WTC11 (cell line): Measurements from ENCODE around the gene ZFYVE28. TPM values are rescaled to one million over a fixed set of nuclear protein-coding genes. Genes with fewer than 3 reads are reported as not detected.

ENCODE experiments used
- ATAC-seq: fragments of 200-7000 bp; cut with Tn5 transposase; 2 replicates; pipeline ENCODE4 v1.10.0; 2021; ENCODE audit warnings: mild to moderate bottlenecking, moderate library complexity
- CTCF ChIA-PET: fragments of 300-600 bp; sonication (Branson Sonifier 250); formaldehyde crosslinking; loops from one replicate; lab custom pipeline; 2021; ENCODE audit warnings: antibody characterized with exemption; lab: Charles Lee
- POLR2A ChIA-PET: fragments of 350-600 bp; sonication (Branson Sonifier 250); formaldehyde crosslinking; loops from one replicate; lab custom pipeline; 2021; ENCODE audit warnings: antibody characterized with exemption; lab: Charles Lee
- DNase-seq: peaks from one replicate; pipeline ENCODE4 v3.0.0; 2021; ENCODE audit warnings: low spot score
- H3K27ac Mint-ChIP-seq: 2 replicates; pipeline ENCODE4 v1.8.0; 2021; ENCODE audit warnings: mixed read lengths
- H3K27me3 Mint-ChIP-seq: 2 replicates; pipeline ENCODE4 v1.8.0; 2021; ENCODE audit warnings: low read depth, mild to moderate bottlenecking, moderate library complexity, mixed read lengths
- H3K36me3 Mint-ChIP-seq: 2 replicates; pipeline ENCODE4 v1.8.0; 2021; ENCODE audit warnings: mixed read lengths
- H3K4me1 Mint-ChIP-seq: 2 replicates; pipeline ENCODE4 v1.8.0; 2022; ENCODE audit warnings: mixed read lengths
- H3K4me3 Mint-ChIP-seq: 2 replicates; pipeline ENCODE4 v1.8.0; 2021; ENCODE audit warnings: mild to moderate bottlenecking, moderate library complexity, mixed read lengths
- H3K9me3 Mint-ChIP-seq: 2 replicates; pipeline ENCODE4 v1.8.0; 2021; ENCODE audit warnings: mixed read lengths
- ARID4B ChIP-seq: sonication (generic); formaldehyde crosslinking; IDR thresholded peaks from 2 replicates; pipeline ENCODE4 v1.8.0; 2023; ENCODE audit warnings: missing genetic modification reagents, mild to moderate bottlenecking, borderline replicate concordance
- ATF6 ChIP-seq: sonication (generic); formaldehyde crosslinking; IDR thresholded peaks from 2 replicates; pipeline ENCODE4 v1.8.1; 2023; ENCODE audit warnings: mild to moderate bottlenecking, missing genetic modification reagents
- CREM ChIP-seq: sonication (generic); formaldehyde crosslinking; IDR thresholded peaks from 2 replicates; pipeline ENCODE4 v1.8.1; 2022; ENCODE audit warnings: mild to moderate bottlenecking, missing genetic modification reagents, moderate library complexity
- EMX1 ChIP-seq: fragments of 250-450 bp; sonication (Bioruptor Pico); IDR thresholded peaks from 2 replicates; pipeline ENCODE4 v1.8.0; 2021; ENCODE audit warnings: mild to moderate bottlenecking
- ERG ChIP-seq: fragments of 250-450 bp; sonication (Bioruptor Pico); IDR thresholded peaks from 2 replicates; pipeline ENCODE4 v1.8.0; 2021; ENCODE audit warnings: mild to moderate bottlenecking
- ESRRA ChIP-seq: sonication (generic); formaldehyde crosslinking; IDR thresholded peaks from 2 replicates; pipeline ENCODE4 v1.8.1; 2022; ENCODE audit warnings: mild to moderate bottlenecking, missing genetic modification reagents, borderline replicate concordance
- ETV6 ChIP-seq: sonication (generic); formaldehyde crosslinking; IDR thresholded peaks from 2 replicates; pipeline ENCODE4 v1.8.1; 2022; ENCODE audit warnings: mild to moderate bottlenecking, missing genetic modification reagents
- FOXP1 ChIP-seq: sonication (generic); formaldehyde crosslinking; IDR thresholded peaks from 2 replicates; pipeline ENCODE4 v1.8.0; 2022; ENCODE audit warnings: missing genetic modification reagents, mild to moderate bottlenecking, moderate library complexity, borderline replicate concordance
- FOXP4 ChIP-seq: sonication (generic); formaldehyde crosslinking; IDR thresholded peaks from 2 replicates; pipeline ENCODE4 v1.8.0; 2022; ENCODE audit warnings: mild to moderate bottlenecking, missing genetic modification reagents
- IRF2 ChIP-seq: sonication (generic); formaldehyde crosslinking; IDR thresholded peaks from 2 replicates; pipeline ENCODE4 v1.8.0; 2022; ENCODE audit warnings: low read depth, missing genetic modification reagents, borderline replicate concordance
- NFATC4 ChIP-seq: fragments of 250-450 bp; sonication (Bioruptor Pico); IDR thresholded peaks from 2 replicates; pipeline ENCODE4 v1.9.0; 2021; ENCODE audit warnings: mild to moderate bottlenecking
- OVOL2 ChIP-seq: fragments of 250-450 bp; sonication (Bioruptor Pico); IDR thresholded peaks from 2 replicates; pipeline ENCODE4 v1.9.0; 2021; ENCODE audit warnings: mild to moderate bottlenecking, borderline replicate concordance
- PRDM15 ChIP-seq: sonication (generic); formaldehyde crosslinking; IDR thresholded peaks from 2 replicates; pipeline ENCODE4 v1.8.0; 2022; ENCODE audit warnings: missing genetic modification reagents
- SOX15 ChIP-seq: fragments of 250-450 bp; sonication (Bioruptor Pico); IDR thresholded peaks from 2 replicates; pipeline ENCODE4 v1.9.0; 2021; ENCODE audit warnings: mild to moderate bottlenecking
- TEAD1 ChIP-seq: sonication (generic); formaldehyde crosslinking; IDR thresholded peaks from 2 replicates; pipeline ENCODE4 v1.8.0; 2022; ENCODE audit warnings: mild to moderate bottlenecking, missing genetic modification reagents
- ZNF219 ChIP-seq: sonication (generic); formaldehyde crosslinking; IDR thresholded peaks from 2 replicates; pipeline ENCODE4 v1.8.0; 2023; ENCODE audit warnings: missing genetic modification reagents, mild to moderate bottlenecking, borderline replicate concordance
- ZNF232 ChIP-seq: sonication (generic); formaldehyde crosslinking; IDR thresholded peaks from 2 replicates; pipeline ENCODE4 v1.8.0; 2022; ENCODE audit warnings: mild to moderate bottlenecking, missing genetic modification reagents
- ZNF423 ChIP-seq: fragments of 250-450 bp; sonication (Bioruptor Pico); IDR thresholded peaks from 2 replicates; pipeline ENCODE4 v2.1.2; 2022; ENCODE audit warnings: mild to moderate bottlenecking, moderate library complexity
- ZNF671 ChIP-seq: fragments of 250-450 bp; sonication (Bioruptor Pico); IDR thresholded peaks from 2 replicates; pipeline ENCODE4 v1.8.0; 2021; ENCODE audit warnings: mild to moderate bottlenecking
- total RNA-seq: library from RNA; stranded (reverse); gene quantifications from 3 replicates; pipeline ENCODE4 v1.2.3, GENCODE V29; 2021

Gene ZFYVE28
- total RNA-seq, 1 experiment from 2014 or later = 7.8 TPM

- Mint-ChIP-seq H3K27me3 (peaks cover 37% of the 10 kb centered on the region), H3K4me3 (no peak overlapping the region), H3K4me1 (peaks cover 18% of the 10 kb centered on the region)
- no peak for ATAC-seq
- no peak for TF ChIP-seq NFATC4 (CRISPR knock-in tag)
- TF ChIP-seq TEAD1 = no peak
- no peak for TF ChIP-seq ZNF219 (CRISPR knock-in tag)
- TF ChIP-seq ERG = no peak
- no peak for TF ChIP-seq ARID4B (CRISPR knock-in tag)
- TF ChIP-seq ETV6 (CRISPR knock-in tag) = no peak
- TF ChIP-seq ESRRA (CRISPR knock-in tag) = no peak
- no peak for TF ChIP-seq ZNF423 (CRISPR knock-in tag)
- TF ChIP-seq FOXP1 (CRISPR knock-in tag) = no peak
- no peak for TF ChIP-seq EMX1 (CRISPR knock-in tag)
- no peak for TF ChIP-seq ATF6 (CRISPR knock-in tag)
- TF ChIP-seq, all 79 proteins: peak for 0
- H3K36me3 Mint-ChIP-seq = no peaks in the 10 kb centered on the region
- ChIA-PET CTCF (interaction anchor here (0.5 to 1.9 kb wide), 4 partner anchors 18 to 239 kb away, joined by 3 to 14 read pairs (median 3); no protein-coding TSS in a partner anchor), POLR2A (interaction anchor here (0.5 kb wide), 1 partner anchor 10 kb away, joined by 3 read pairs; no protein-coding TSS in a partner anchor)
- no peaks in the 10 kb centered on the region for H3K9me3 Mint-ChIP-seq
- H3K27ac Mint-ChIP-seq = no peak overlapping the region
- no peak for DNase-seq
Observed at GRCh38 chr4:2459589-2460349, 41.3 kb upstream of the ZFYVE28 start.

GRCh38 chr4:2458546-2459491 is 40.4 kb upstream of the ZFYVE28 start:
- POLR2A ChIA-PET = no interaction called here
- no peak overlapping the region for H3K27ac Mint-ChIP-seq
- peaks cover 18% of the 10 kb centered on the region for H3K4me1 Mint-ChIP-seq
- no peaks in the 10 kb centered on the region for H3K36me3 Mint-ChIP-seq
- no peak for ATAC-seq
- no peak overlapping the region for H3K4me3 Mint-ChIP-seq
- DNase-seq = no peak
- H3K9me3 Mint-ChIP-seq = no peaks in the 10 kb centered on the region
- CTCF ChIA-PET = interaction anchor here (0.5 to 1.9 kb wide), 5 partner anchors 17 to 238 kb away, joined by 3 to 14 read pairs (median 3); no protein-coding TSS in a partner anchor
- peaks cover 37% of the 10 kb centered on the region for H3K27me3 Mint-ChIP-seq
- TF ChIP-seq ZNF219 (CRISPR knock-in tag) (no peak), ESRRA (CRISPR knock-in tag) (no peak), FOXP4 (CRISPR knock-in tag) (no peak), ETV6 (CRISPR knock-in tag) (no peak), SOX15 (CRISPR knock-in tag) (no peak), ZNF232 (no peak), OVOL2 (CRISPR knock-in tag) (no peak), IRF2 (no peak), ZNF671 (CRISPR knock-in tag) (no peak), CREM (CRISPR knock-in tag) (no peak), PRDM15 (CRISPR knock-in tag) (no peak)
